Measurements from ENCODE around the gene NTRK2. TPM values are rescaled to one million over a fixed set of nuclear protein-coding genes. Genes with fewer than 3 reads are reported as not detected.

Gene NTRK2
- total RNA-seq, 6 experiments from 2014 or later, result 0.18 to 0.49 (median 0.30) TPM

GRCh38 chr9:84828046-84828445 lies 158.5 kb downstream of the NTRK2 start:
- Histone ChIP-seq H3K27ac (no peak overlapping the region), H3K9me3 (no peaks in the 10 kb centered on the region), H3K4me1 (no peaks in the 10 kb centered on the region), H3K4me3 (no peak overlapping the region), H3K27me3 (no peaks in the 10 kb centered on the region), H3K36me3 (no peaks in the 10 kb centered on the region)
- DNase-seq (no peak), ATAC-seq (no peak)
- intact Hi-C loops (cut with DNase I), result no loop called here
- 70% methylated on average over 2 of the region's 2 CpGs for WGBS (ENCODE audit: insufficient coverage, low coverage, low lambda C conversion rate, missing lambda C conversion rate)
- TF ChIP-seq CTCF (IDR thresholded peaks at IDR 0.05), result no peak
- no peak for TF ChIP-seq POLR2A (IDR thresholded peaks at IDR 0.05)

GRCh38 chr9:84829471-84829870 lies 159.9 kb downstream of the NTRK2 start:
- no peaks in the 10 kb centered on the region for H3K27me3 ChIP-seq
- no peak overlapping the region for H3K4me3 ChIP-seq
- DNase-seq (no peak), ATAC-seq (no peak)
- no peaks in the 10 kb centered on the region for H3K36me3 ChIP-seq
- H3K27ac ChIP-seq, result no peak overlapping the region
- intact Hi-C loops (cut with DNase I), result no loop called here
- H3K4me1 ChIP-seq, result no peaks in the 10 kb centered on the region
- WGBS (ENCODE audit: insufficient coverage, low coverage, low lambda C conversion rate, missing lambda C conversion rate), result 64% methylated on average over 5 of the region's 8 CpGs
- TF ChIP-seq CTCF (IDR thresholded peaks at IDR 0.05) (no peak), POLR2A (IDR thresholded peaks at IDR 0.05) (no peak)
- H3K9me3 ChIP-seq, result no peaks in the 10 kb centered on the region

GRCh38 chr9:84829997-84830696 lies 160.6 kb downstream of the NTRK2 start:
- 48% methylated on average over 6 of the region's 6 CpGs for WGBS (ENCODE audit: insufficient coverage, low coverage, low lambda C conversion rate, missing lambda C conversion rate)
- Histone ChIP-seq H3K4me1 (no peaks in the 10 kb centered on the region), H3K27me3 (no peaks in the 10 kb centered on the region), H3K27ac (no peak overlapping the region), H3K4me3 (no peak overlapping the region), H3K9me3 (no peaks in the 10 kb centered on the region), H3K36me3 (no peaks in the 10 kb centered on the region)
- DNase-seq (no peak), ATAC-seq (no peak)
- TF ChIP-seq POLR2A (IDR thresholded peaks at IDR 0.05) (no peak), CTCF (IDR thresholded peaks at IDR 0.05) (no peak)
- intact Hi-C loops (cut with DNase I), result no loop called here

- DNase-seq, result no peak
- no peak for ATAC-seq
- no peaks in the 10 kb centered on the region for H3K9me3 ChIP-seq
- no peak overlapping the region for H3K4me3 ChIP-seq
- H3K4me1 ChIP-seq, result no peaks in the 10 kb centered on the region
- no peaks in the 10 kb centered on the region for H3K36me3 ChIP-seq
- no peak for TF ChIP-seq POLR2A (IDR thresholded peaks at IDR 0.05)
- 40% methylated on average over 4 of the region's 4 CpGs for WGBS (ENCODE audit: insufficient coverage, low coverage, low lambda C conversion rate, missing lambda C conversion rate)
- intact Hi-C loops (cut with DNase I), result no loop called here
- H3K27ac ChIP-seq, result no peak overlapping the region
- no peaks in the 10 kb centered on the region for H3K27me3 ChIP-seq
Observed at GRCh38 chr9:84831377-84831776, 161.8 kb downstream of the NTRK2 start.

DNA sequence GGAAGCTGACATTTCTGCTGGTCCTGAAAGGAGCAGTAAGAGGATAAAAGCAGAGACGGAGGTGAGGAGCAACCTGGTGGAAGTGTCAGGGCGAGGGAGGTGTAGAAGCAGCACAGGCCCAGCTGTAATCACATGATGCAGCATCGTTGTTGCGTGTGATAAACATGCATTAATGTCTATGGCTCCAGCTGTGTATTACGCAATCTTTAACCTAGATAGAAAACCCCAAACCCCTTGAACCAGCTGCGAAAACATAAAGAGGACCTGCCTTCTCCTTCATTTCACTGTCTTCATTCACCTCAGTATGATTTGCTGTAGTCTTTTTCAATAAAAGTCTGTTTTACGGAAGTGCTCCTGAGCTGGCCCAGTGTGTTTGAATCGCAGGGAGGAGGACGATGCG lies 162.9 kb downstream of the NTRK2 start:
- 75% methylated on average over 10 of the region's 10 CpGs for WGBS (ENCODE audit: insufficient coverage, low coverage, low lambda C conversion rate, missing lambda C conversion rate)
- ATAC-seq (no peak), DNase-seq (no peak)
- H3K36me3 ChIP-seq, result no peaks in the 10 kb centered on the region
- TF ChIP-seq CTCF (IDR thresholded peaks at IDR 0.05) (no peak), POLR2A (IDR thresholded peaks at IDR 0.05) (no peak)
- no peak overlapping the region for H3K27ac ChIP-seq
- H3K4me3 ChIP-seq, result no peak overlapping the region
- H3K27me3 ChIP-seq, result no peaks in the 10 kb centered on the region
- intact Hi-C loops (cut with DNase I), result no loop called here
- H3K4me1 ChIP-seq, result no peaks in the 10 kb centered on the region
- H3K9me3 ChIP-seq, result no peaks in the 10 kb centered on the region
